ENCODE results near the gene NKAIN2.

The NKAIN2 gene

GRCh38 chr6:124040655-124041054, 237.0 kb downstream of the NKAIN2 start:
- no peak for ATAC-seq

- ATAC-seq, result no peak
These were observed 248.5 kb downstream of the NKAIN2 start for GRCh38 chr6:124052120-124052519.

GRCh38 chr6:124053315-124053714, 249.7 kb downstream of the NKAIN2 start:
- no peak for ATAC-seq

GRCh38 chr6:124054034-124054433, 250.4 kb downstream of the NKAIN2 start:
- ATAC-seq, result no peak

- no peak for ATAC-seq
These were observed 251.7 kb downstream of the NKAIN2 start for GRCh38 chr6:124055395-124055794.

- ATAC-seq, result no peak
These were observed 252.3 kb downstream of the NKAIN2 start for GRCh38 chr6:124055963-124056362.

- no peak for ATAC-seq
These were observed 253.0 kb downstream of the NKAIN2 start for GRCh38 chr6:124056407-124057334.

- no peak for ATAC-seq
These were observed 253.8 kb downstream of the NKAIN2 start for GRCh38 chr6:124057461-124057860.

- no peak for ATAC-seq
These were observed 260.9 kb downstream of the NKAIN2 start for GRCh38 chr6:124064317-124065113.

GRCh38 chr6:124066269-124066668, 262.6 kb downstream of the NKAIN2 start:
- no peak for ATAC-seq

GRCh38 chr6:124066946-124067552, 263.4 kb downstream of the NKAIN2 start:
- no peak for ATAC-seq

GRCh38 chr6:124069230-124069950, 265.7 kb downstream of the NKAIN2 start:
- ATAC-seq, result no peak

- no peak for ATAC-seq
These were observed 269.4 kb downstream of the NKAIN2 start for GRCh38 chr6:124073021-124073420.

GRCh38 chr6:124073820-124074587, 270.3 kb downstream of the NKAIN2 start:
- ATAC-seq, result no peak

- ATAC-seq, result no peak
These were observed 270.9 kb downstream of the NKAIN2 start for GRCh38 chr6:124074606-124075005.

- no peak for ATAC-seq
These were observed 272.8 kb downstream of the NKAIN2 start for GRCh38 chr6:124076336-124077048.

GRCh38 chr6:124078169-124078568, 274.5 kb downstream of the NKAIN2 start:
- ATAC-seq, result no peak

GRCh38 chr6:124080483-124080882, 276.8 kb downstream of the NKAIN2 start:
- no peak for ATAC-seq

GRCh38 chr6:124090491-124090890, 286.8 kb downstream of the NKAIN2 start:
- no peak for ATAC-seq

- ATAC-seq, result no peak
These were observed 295.9 kb downstream of the NKAIN2 start for GRCh38 chr6:124099520-124099919.

GRCh38 chr6:124110514-124110913, 306.8 kb downstream of the NKAIN2 start:
- ATAC-seq, result no peak
